H1 (cell line): ENCODE data around the gene GGT6.
A peak's percentile ranks its signal among the peaks of the same experiment; 100 is the strongest.

Source experiments
- CBX8 ChIP-seq: fragments of 300-800, 300-1000 bp; sonication (generic); IDR thresholded peaks from 2 replicates; pipeline ENCODE4 v1.7.1; 2016; ENCODE audit warnings: low read depth, low read length, borderline replicate concordance
- CHD1 ChIP-seq: IDR thresholded peaks from 2 replicates; pipeline ENCODE4 v1.6.1; 2012; ENCODE audit warnings: low read depth, low read length, improper control_type of control experiment
- EGR1 ChIP-seq: IDR thresholded peaks from 2 replicates; pipeline ENCODE4 v1.6.1; 2011; ENCODE audit warnings: low read depth, low read length, borderline replicate concordance
- EP300 ChIP-seq, 2 experiments: IDR thresholded peaks; 1 replicate in 1 of 2; 2 replicates in 1 of 2; pipeline ENCODE4 v1.6.1; 2011 to 2012; ENCODE audit warnings: low read depth in 2 of 2, low read length in 2 of 2, mild to moderate bottlenecking in 2 of 2, borderline replicate concordance in 1 of 2, inconsistent platforms in 1 of 2, moderate library complexity in 1 of 2
- JUN ChIP-seq: IDR thresholded peaks from 2 replicates; pipeline ENCODE4 v1.6.1; 2011; ENCODE audit warnings: low read depth, mild to moderate bottlenecking, improper control_type of control experiment, low read length
- MAFK ChIP-seq: IDR thresholded peaks from 2 replicates; pipeline ENCODE4 v1.6.1; 2012; ENCODE audit warnings: low read depth, mild to moderate bottlenecking, improper control_type of control experiment, low read length
- POLR2A ChIP-seq, 2 experiments: IDR thresholded peaks; 1 replicate in 1 of 2; 2 replicates in 1 of 2; pipeline ENCODE4 v1.6.1; 2011; ENCODE audit warnings: low read depth in 2 of 2, low read length in 2 of 2, mild to moderate bottlenecking in 2 of 2; ENCODE audit errors: control extremely low read depth in 1 of 2
- POLR2AphosphoS5 ChIP-seq: IDR thresholded peaks from 2 replicates; pipeline ENCODE4 v1.6.1; 2011; ENCODE audit warnings: low read depth, low read length
- RAD21 ChIP-seq, 2 experiments: IDR thresholded peaks in 1 of 2; conservative IDR thresholded peaks in 1 of 2; 2 replicates each; pipeline ENCODE4 v1.6.1; 2011; ENCODE audit warnings: low read depth in 2 of 2, low read length in 2 of 2, improper control_type of control experiment in 1 of 2, inconsistent platforms in 1 of 2, mild to moderate bottlenecking in 1 of 2, moderate library complexity in 1 of 2
- SIX5 ChIP-seq: IDR thresholded peaks from 2 replicates; pipeline ENCODE4 v1.6.1; 2011; ENCODE audit warnings: mild to moderate bottlenecking, low read depth, low read length
- SP2 ChIP-seq: IDR thresholded peaks from 2 replicates; pipeline ENCODE4 v1.6.1; 2012; ENCODE audit warnings: mild to moderate bottlenecking, low read length, inconsistent platforms
- TAF1 ChIP-seq: IDR thresholded peaks from 2 replicates; pipeline ENCODE4 v1.6.1; 2011; ENCODE audit warnings: mild to moderate bottlenecking, low read depth, low read length
- TF ChIP-seq, protein P1 (sequence below), 3 experiments: IDR thresholded peaks; 1 replicate in 2 of 3; 2 replicates in 1 of 3; pipeline versions ENCODE4 v1.5.1 to v1.6.1; 2011; ENCODE audit warnings: low read length in 3 of 3, mild to moderate bottlenecking in 3 of 3, inconsistent platforms in 2 of 3, low read depth in 1 of 3, moderate library complexity in 1 of 3; ENCODE audit not compliant: insufficient read depth in 1 of 3; ENCODE audit errors: control extremely low read depth in 1 of 3
- TF ChIP-seq, protein P2 (sequence below): IDR thresholded peaks from 2 replicates; pipeline ENCODE4 v1.6.1; 2011; ENCODE audit warnings: low read depth, mild to moderate bottlenecking, low read length; ENCODE audit not compliant: insufficient read depth

DNA sequence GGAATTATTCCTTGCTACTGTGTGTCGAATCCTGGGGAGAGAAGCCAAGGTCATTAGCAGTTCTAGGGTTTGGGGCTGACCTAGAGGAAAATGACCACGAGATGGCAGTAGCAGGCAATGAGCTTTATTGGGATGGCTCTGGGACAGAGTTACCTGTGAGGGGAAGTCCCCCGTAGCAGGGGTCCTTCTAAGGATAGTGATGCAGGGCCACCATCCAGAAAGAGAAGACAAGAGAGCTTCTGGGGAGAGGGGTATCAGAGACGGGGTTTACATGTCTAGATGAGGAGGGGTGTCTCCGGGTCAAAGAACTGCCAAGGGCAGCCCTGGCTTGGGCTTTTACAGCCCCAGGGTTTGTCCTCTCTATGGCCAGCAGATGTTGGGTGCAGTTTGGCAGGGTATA is 6.4 kb upstream of the GGT6 start:
- TF ChIP-seq POLR2A (IDR thresholded peaks at IDR 0.05; ENCODE audit: control extremely low read depth in 1 of 2, low read depth in 2 of 2, low read length in 2 of 2) (no peak), SP2 (no peak), EGR1 (no peak), SIX5 (no peak), POLR2AphosphoS5 (no peak), EP300 (IDR thresholded peaks at IDR 0.05; ENCODE audit: borderline replicate concordance in 1 of 2, low read depth in 2 of 2, low read length in 2 of 2) (no peak), RAD21 (IDR thresholded peaks at IDR 0.05 in 1 of 2, conservative IDR thresholded peaks at IDR 0.05 in 1 of 2; ENCODE audit: low read depth in 2 of 2, low read length in 2 of 2) (peak; percentile 94 to 95), CBX8 (no peak), CHD1 (no peak), TAF1 (no peak), JUN (no peak), MAFK (no peak)
- TF ChIP-seq, protein P1, sequence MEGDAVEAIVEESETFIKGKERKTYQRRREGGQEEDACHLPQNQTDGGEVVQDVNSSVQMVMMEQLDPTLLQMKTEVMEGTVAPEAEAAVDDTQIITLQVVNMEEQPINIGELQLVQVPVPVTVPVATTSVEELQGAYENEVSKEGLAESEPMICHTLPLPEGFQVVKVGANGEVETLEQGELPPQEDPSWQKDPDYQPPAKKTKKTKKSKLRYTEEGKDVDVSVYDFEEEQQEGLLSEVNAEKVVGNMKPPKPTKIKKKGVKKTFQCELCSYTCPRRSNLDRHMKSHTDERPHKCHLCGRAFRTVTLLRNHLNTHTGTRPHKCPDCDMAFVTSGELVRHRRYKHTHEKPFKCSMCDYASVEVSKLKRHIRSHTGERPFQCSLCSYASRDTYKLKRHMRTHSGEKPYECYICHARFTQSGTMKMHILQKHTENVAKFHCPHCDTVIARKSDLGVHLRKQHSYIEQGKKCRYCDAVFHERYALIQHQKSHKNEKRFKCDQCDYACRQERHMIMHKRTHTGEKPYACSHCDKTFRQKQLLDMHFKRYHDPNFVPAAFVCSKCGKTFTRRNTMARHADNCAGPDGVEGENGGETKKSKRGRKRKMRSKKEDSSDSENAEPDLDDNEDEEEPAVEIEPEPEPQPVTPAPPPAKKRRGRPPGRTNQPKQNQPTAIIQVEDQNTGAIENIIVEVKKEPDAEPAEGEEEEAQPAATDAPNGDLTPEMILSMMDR (IDR thresholded peaks at IDR 0.05; ENCODE audit: control extremely low read depth in 1 of 3, insufficient read depth in 1 of 3, low read depth in 1 of 3, low read length in 3 of 3), result peak; percentile 56 to 93 (median 90)
- TF ChIP-seq, protein P2, sequence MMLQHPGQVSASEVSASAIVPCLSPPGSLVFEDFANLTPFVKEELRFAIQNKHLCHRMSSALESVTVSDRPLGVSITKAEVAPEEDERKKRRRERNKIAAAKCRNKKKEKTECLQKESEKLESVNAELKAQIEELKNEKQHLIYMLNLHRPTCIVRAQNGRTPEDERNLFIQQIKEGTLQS, result no peak
